GM12878 (cell line): ENCODE data around the gene TGFBI. TPM values are rescaled to one million over a fixed set of nuclear protein-coding genes. Genes with fewer than 3 reads are reported as not detected.

Source experiments
- ATAC-seq: fragments of 200-7000 bp; cut with Tn5 transposase; 3 replicates; pipeline ENCODE4 v1.9.1; 2020; ENCODE audit warnings: mild to moderate bottlenecking, moderate library complexity
- BruUV-seq: library from RNA; stranded (reverse); fragments of 400-500 nt; replicated peaks from 2 replicates; lab custom pipeline; 2021; lab: Mats Ljungman, UMichigan
- CTCF ChIA-PET: fragments of 300-600 bp; sonication (Branson Sonifier 250); formaldehyde crosslinking; extraction: SDS; loops from one replicate; lab custom pipeline; 2021; ENCODE audit warnings: inconsistent platforms; lab: Yijun Ruan, JAX
- POLR2A ChIA-PET: fragments of 350-600 bp; formaldehyde crosslinking; extraction: SDS; loops from one replicate; lab custom pipeline; 2021; ENCODE audit warnings: inconsistent platforms; lab: Charles Lee
- RAD21 ChIA-PET: fragments of 300-600 bp; sonication (Branson Sonifier 250); formaldehyde crosslinking; loops from one replicate; lab custom pipeline; 2023; ENCODE audit warnings: antibody characterized with exemption; ENCODE audit not compliant: unreplicated experiment; lab: Charles Lee
- SMC1A ChIA-PET: fragments of 300-600 bp; sonication (Branson Sonifier 250); formaldehyde crosslinking; loops from one replicate; lab custom pipeline; 2023; ENCODE audit not compliant: unreplicated experiment, uncharacterized antibody; lab: Charles Lee
- DNase-seq: peaks from one replicate; pipeline ENCODE4 v3.0.0-alpha.2; 2011; ENCODE audit warnings: low read depth, low spot score
- FAIRE-seq: peaks from 3 replicates; lab custom pipeline; 2011; peaks lifted over from hg19 to GRCh38; lab: Jason Lieb, UNC
- H2AFZ ChIP-seq: 2 replicates; pipeline ENCODE4 v1.6.0; 2011; ENCODE audit warnings: low read depth, low read length, control low read depth; ENCODE audit not compliant: control insufficient read depth
- H3K27ac ChIP-seq: 2 replicates; pipeline ENCODE4 v1.5.1; 2011; ENCODE audit warnings: control low read depth; ENCODE audit not compliant: control insufficient read depth, insufficient read depth
- H3K27me3 ChIP-seq, 2 experiments: replicated peaks in 1 of 2; 2 replicates each; pipeline versions ENCODE4 v1.6.0 to v1.6.1; 2011; ENCODE audit warnings: low read length in 1 of 2; ENCODE audit not compliant: control insufficient read depth in 2 of 2, insufficient read depth in 2 of 2
- H3K36me3 ChIP-seq, 2 experiments: 2 replicates each; pipeline ENCODE4 v1.5.1; 2011; ENCODE audit warnings: low read length in 1 of 2; ENCODE audit not compliant: control insufficient read depth in 2 of 2, insufficient read depth in 2 of 2
- H3K4me1 ChIP-seq: 2 replicates; pipeline ENCODE4 v1.6.1; 2011; ENCODE audit warnings: mild to moderate bottlenecking, low read length, moderate library complexity, mixed read lengths; ENCODE audit not compliant: control insufficient read depth, insufficient read depth
- H3K4me2 ChIP-seq: 2 replicates; pipeline ENCODE4 v1.6.0; 2011; ENCODE audit warnings: control low read depth; ENCODE audit not compliant: control insufficient read depth, insufficient read depth
- H3K4me3 ChIP-seq: fragments of 200-600 bp; sonication (generic); 2 replicates; pipeline ENCODE4 v1.5.1; 2016
- H3K79me2 ChIP-seq: 2 replicates; pipeline ENCODE4 v1.6.0; 2011; ENCODE audit warnings: low read length; ENCODE audit not compliant: control insufficient read depth, insufficient read depth
- H3K9ac ChIP-seq: 2 replicates; pipeline ENCODE4 v1.8.0; 2011; ENCODE audit warnings: low read length, control low read depth, mixed read lengths; ENCODE audit not compliant: control insufficient read depth, insufficient read depth
- H3K9me3 ChIP-seq: replicated peaks from 3 replicates; pipeline ENCODE4 v1.5.1; 2011; ENCODE audit warnings: mild to moderate bottlenecking, low read length; ENCODE audit not compliant: control insufficient read depth, insufficient read depth
- H4K20me1 ChIP-seq: 2 replicates; pipeline ENCODE4 v1.6.0; 2011; ENCODE audit not compliant: control insufficient read depth, insufficient read depth
- EGR1 ChIP-seq, 2 experiments: IDR thresholded peaks; 1 replicate in 1 of 2; 2 replicates in 1 of 2; pipeline ENCODE4 v1.6.1; 2011 to 2012; ENCODE audit warnings: low read depth in 2 of 2, low read length in 2 of 2, borderline replicate concordance in 1 of 2, mild to moderate bottlenecking in 1 of 2, moderate library complexity in 1 of 2
- GATAD2B ChIP-seq: fragments of 450-650 bp; conservative IDR thresholded peaks from 2 replicates; pipeline ENCODE4 v1.6.1; 2017; ENCODE audit warnings: low read depth, mild to moderate bottlenecking, moderate library complexity
- HDAC2 ChIP-seq: fragments of 200-600 bp; sonication (generic); IDR thresholded peaks from 2 replicates; pipeline ENCODE4 v1.6.1; 2017
- IRF3 ChIP-seq: fragments of 450-650 bp; IDR thresholded peaks from 2 replicates; pipeline ENCODE4 v1.6.1; 2014; ENCODE audit warnings: mild to moderate bottlenecking
- PAX8 ChIP-seq: fragments of 450-650 bp; IDR thresholded peaks from 2 replicates; pipeline ENCODE4 v1.6.1; 2017; ENCODE audit warnings: mild to moderate bottlenecking, moderate library complexity
- POLR2AphosphoS2 ChIP-seq: IDR thresholded peaks from 2 replicates; pipeline ENCODE4 v1.6.1; 2011; ENCODE audit warnings: low read depth, mild to moderate bottlenecking, low read length, improper control_type of control experiment, moderate library complexity
- RFX5 ChIP-seq: IDR thresholded peaks from 2 replicates; pipeline ENCODE4 v1.6.1; 2011; ENCODE audit warnings: low read depth, low read length, improper control_type of control experiment
- RUNX3 ChIP-seq: IDR thresholded peaks from 2 replicates; pipeline ENCODE4 v1.6.1; 2012; ENCODE audit warnings: low read length, inconsistent platforms
- SMAD1 ChIP-seq: fragments of 450-650 bp; IDR thresholded peaks from 2 replicates; pipeline ENCODE4 v1.6.1; 2018; ENCODE audit warnings: mild to moderate bottlenecking, low read depth; ENCODE audit not compliant: partially characterized antibody
- SMAD5 ChIP-seq: IDR thresholded peaks from 2 replicates; pipeline ENCODE4 v1.6.1; 2016; ENCODE audit warnings: antibody characterized with exemption, low read depth
- SP1 ChIP-seq: IDR thresholded peaks from one replicate; pipeline ENCODE4 v1.6.1; 2011; ENCODE audit warnings: low read depth, low read length
- TCF12 ChIP-seq: IDR thresholded peaks from 2 replicates; pipeline ENCODE4 v1.6.1; 2011; ENCODE audit warnings: low read depth, mild to moderate bottlenecking, low read length
- ZNF24 ChIP-seq: fragments of 450-650 bp; IDR thresholded peaks from 2 replicates; pipeline ENCODE4 v1.6.1; 2017; ENCODE audit warnings: antibody characterized with exemption, mild to moderate bottlenecking
- ZNF622 ChIP-seq: fragments of 450-650 bp; IDR thresholded peaks from 2 replicates; pipeline ENCODE4 v1.6.1; 2017; ENCODE audit warnings: mild to moderate bottlenecking, inconsistent platforms
- WGBS: methylation state at CpG from one replicate; pipeline ENCODE4 v1.1.6; 2016; ENCODE audit warnings: low lambda C conversion rate; ENCODE audit not compliant: insufficient replicate concordance, insufficient coverage; ENCODE audit errors: missing lambda C conversion rate; 5-methylcytosine and 5-hydroxymethylcytosine counted together
- in situ Hi-C: fragments of 300-500 bp; cut with MboI; formaldehyde crosslinking; loops from 9 replicates; pipeline ENCODE4 v1.14.3; 2018; ENCODE audit warnings: mixed read lengths
- intact Hi-C: fragments of 100-400 bp; cut with micrococcal nuclease; formaldehyde crosslinking; loops from one replicate; pipeline ENCODE4 v1.14.2; 2022; ENCODE audit not compliant: unreplicated experiment
- polyA plus RNA-seq, 11 experiments: library from polyadenylated mRNA; depleted of rRNA in 4 of 11; unstranded in 6 of 11; stranded (reverse) in 5 of 11; fragments of >200 nt; fragmentation: Nextera tagmentation in 4 of 11; fragmentation: Illumina TruSeq in 1 of 11; extraction: Ambion mirVana in 4 of 11; extraction: Trizol in 1 of 11; gene quantifications; 1 replicate in 1 of 11; 2 replicates in 10 of 11; pipeline versions ENCODE4 v1.2.1 to v1.2.3, GENCODE V29; 2011 to 2016; ENCODE audit warnings: inconsistent platforms in 2 of 11, missing spikeins in 2 of 11, low read depth in 1 of 11
- total RNA-seq, 4 experiments: library from RNA; depleted of rRNA in 3 of 4; stranded (reverse); fragments of >200 nt in 3 of 4; fragmentation: Illumina TruSeq in 1 of 4; extraction: Trizol in 1 of 4; gene quantifications; 2 replicates each; pipeline versions ENCODE4 v1.2.1 to v1.2.3, GENCODE V29; 2013 to 2021

Gene TGFBI
- total and polyA plus RNA-seq, 10 of the 15 experiments (the other 5 are each of a cell fraction or from before 2014, with no cell fraction given): 0.12 to 1.8 (median 0.19) TPM

- in situ Hi-C loops: no loop called here
- H3K9ac ChIP-seq: no peak overlapping the region
- H2AFZ ChIP-seq: no peak overlapping the region
- RAD21 ChIA-PET: no interaction called here
- H3K79me2 ChIP-seq: no peaks in the 10 kb centered on the region
- no peaks in the 10 kb centered on the region for H3K4me1 ChIP-seq
- H4K20me1 ChIP-seq: no peaks in the 10 kb centered on the region
- ATAC-seq: no peak
- TF ChIP-seq PAX8 (no peak), IRF3 (no peak), HDAC2 (no peak), POLR2AphosphoS2 (no peak)
- TF ChIP-seq, all 136 proteins: peak for 0
- H3K27me3 ChIP-seq: peaks cover 0 to 1% of the 10 kb centered on the region in 2 experiments; a peak in 1 of 4 replicates
- 35% methylated on average over 5 of the region's 5 CpGs for WGBS
- H3K27ac ChIP-seq: no peak overlapping the region
- intact Hi-C loops: no loop called here
- ChIA-PET SMC1A (interaction anchor here (2.2 kb wide), 1 partner anchor 12 kb away, joined by 6 read pairs; no protein-coding TSS in a partner anchor), CTCF (interaction anchor here (1.1 kb wide), 1 partner anchor 20 kb away, joined by 4 read pairs; no protein-coding TSS in a partner anchor), POLR2A (no interaction called here)
- BruUV-seq: no TSS peak
- no peak overlapping the region for H3K4me3 ChIP-seq
- no peak overlapping the region for H3K4me2 ChIP-seq
- no peaks in the 10 kb centered on the region for H3K9me3 ChIP-seq
- no peak for DNase-seq
- no peak for FAIRE-seq
- no peaks in the 10 kb centered on the region for H3K36me3 ChIP-seq
Observed at GRCh38 chr5:136001466-136001981, 27.3 kb upstream of the TGFBI start.

DNA sequence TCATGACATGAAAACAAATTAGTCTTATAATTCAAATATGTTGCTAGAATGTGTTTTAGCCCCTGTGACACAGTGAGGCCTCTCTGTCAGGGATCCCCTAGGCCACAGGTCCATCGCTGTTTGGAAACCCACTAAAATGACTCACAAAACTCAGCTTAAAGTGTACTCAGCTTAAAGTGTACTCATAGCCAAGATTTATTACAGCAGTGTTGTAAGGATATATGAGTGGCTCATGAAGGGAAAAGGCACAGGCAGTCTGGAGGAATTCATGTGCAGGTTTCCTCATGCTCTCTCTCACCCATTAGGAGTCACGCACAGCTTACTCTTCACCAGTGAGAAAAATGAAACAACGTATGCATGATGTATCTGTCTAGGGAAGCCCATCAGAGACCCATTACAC lies 24.4 kb upstream of the TGFBI start:
- Histone ChIP-seq H3K4me3 (no peak overlapping the region), H3K9ac (no peak overlapping the region), H3K4me1 (no peaks in the 10 kb centered on the region), H4K20me1 (no peaks in the 10 kb centered on the region), H3K4me2 (no peak overlapping the region), H3K79me2 (no peaks in the 10 kb centered on the region), H2AFZ (no peak overlapping the region), H3K27ac (no peak overlapping the region), H3K36me3 (no peaks in the 10 kb centered on the region), H3K27me3 (peaks cover 0 to 1% of the 10 kb centered on the region in 2 experiments; a peak in 1 of 4 replicates), H3K9me3 (no peaks in the 10 kb centered on the region)
- ChIA-PET CTCF (no interaction called here), RAD21 (no interaction called here), SMC1A (no interaction called here), POLR2A (no interaction called here)
- in situ Hi-C loops (no loop called here), intact Hi-C loops (no loop called here)
- FAIRE-seq: no peak
- no TSS peak for BruUV-seq
- ATAC-seq: no peak
- WGBS: 74% methylated on average over 3 of the region's 3 CpGs
- TF ChIP-seq ZNF24 (no peak), TCF12 (no peak), RFX5 (no peak), GATAD2B (no peak), SMAD5 (no peak), SMAD1 (no peak), ZNF622 (no peak), RUNX3 (no peak), SP1 (no peak), EGR1 (IDR thresholded peaks at IDR 0.05; ENCODE audit: borderline replicate concordance in 1 of 2, low read depth in 2 of 2, low read length in 2 of 2) (no peak)
- no peak for DNase-seq
